Subcutaneous abdominal adipose tissue (tissue), 5 donors: ENCODE data around the gene PEPD.

Experiments used
- H3K27ac ChIP-seq: one replicate; pipeline ENCODE4 v1.7.0; 2013; ENCODE audit warnings: low read depth, mild to moderate bottlenecking, inconsistent platforms, low read length, moderate library complexity
- H3K27me3 ChIP-seq, 5 donors: one replicate each; pipeline ENCODE4 v1.7.0; 2013; ENCODE audit warnings: low read length in 5 of 5, inconsistent platforms in 1 of 5; ENCODE audit not compliant: control insufficient read depth in 5 of 5, insufficient read depth in 4 of 5
- H3K36me3 ChIP-seq, 5 donors: one replicate each; pipeline ENCODE4 v1.7.0; 2013; ENCODE audit warnings: low read length in 5 of 5; ENCODE audit not compliant: control insufficient read depth in 5 of 5, insufficient read depth in 5 of 5
- H3K4me1 ChIP-seq, 5 donors: one replicate each; pipeline ENCODE4 v1.7.0; 2013; ENCODE audit warnings: low read length in 5 of 5, mild to moderate bottlenecking in 3 of 5, moderate library complexity in 1 of 5; ENCODE audit not compliant: control insufficient read depth in 5 of 5, insufficient read depth in 5 of 5
- H3K4me3 ChIP-seq, 5 donors: one replicate each; pipeline ENCODE4 v1.7.0; 2013; ENCODE audit warnings: low read length in 5 of 5, low read depth in 1 of 5
- H3K9ac ChIP-seq, 5 donors: one replicate each; pipeline ENCODE4 v1.7.0; 2013; ENCODE audit warnings: low read length in 5 of 5, mild to moderate bottlenecking in 4 of 5, moderate library complexity in 3 of 5
- H3K9me3 ChIP-seq, 5 donors: one replicate each; pipeline ENCODE4 v1.7.0; 2013; ENCODE audit warnings: low read length in 5 of 5; ENCODE audit not compliant: control insufficient read depth in 5 of 5
- donor health status: healthy.
- donor health status: healthy.
- donor health status: healthy.
- donor health status: healthy.
- donor health status: healthy.

The PEPD gene

GRCh38 chr19:33550768-33551167 lies 29.2 kb upstream of the PEPD start:
- Histone ChIP-seq H3K4me3 (no peak overlapping the region), H3K36me3 (no peaks in the 10 kb centered on the region), H3K4me1 (no peaks in the 10 kb centered on the region), H3K9me3 (no peaks in the 10 kb centered on the region), H3K27ac (no peak overlapping the region), H3K9ac (no peak overlapping the region), H3K27me3 (peaks cover 0 to 5% (median 2%) of the 10 kb centered on the region in 5 donors)

- no peak overlapping the region for H3K9ac ChIP-seq
- peaks cover 3 to 20% (median 17%) of the 10 kb centered on the region in 5 donors for H3K27me3 ChIP-seq
- no peaks in the 10 kb centered on the region for H3K9me3 ChIP-seq
- H3K4me1 ChIP-seq = no peaks in the 10 kb centered on the region
- H3K27ac ChIP-seq = no peak overlapping the region
- H3K4me3 ChIP-seq = no peak overlapping the region
- no peaks in the 10 kb centered on the region for H3K36me3 ChIP-seq
These were observed 26.1 kb upstream of the PEPD start for GRCh38 chr19:33547676-33548075.

GRCh38 chr19:33546656-33547055 lies 25.1 kb upstream of the PEPD start:
- Histone ChIP-seq H3K27ac (no peak overlapping the region), H3K9ac (no peak overlapping the region), H3K27me3 (peaks cover 3 to 23% (median 17%) of the 10 kb centered on the region in 5 donors), H3K4me1 (no peaks in the 10 kb centered on the region), H3K9me3 (no peaks in the 10 kb centered on the region), H3K4me3 (no peak overlapping the region), H3K36me3 (no peaks in the 10 kb centered on the region)

- Histone ChIP-seq H3K27ac (no peak overlapping the region), H3K27me3 (peaks cover 3 to 35% (median 26%) of the 10 kb centered on the region in 5 donors), H3K9me3 (no peaks in the 10 kb centered on the region), H3K4me3 (no peak overlapping the region), H3K36me3 (no peaks in the 10 kb centered on the region), H3K9ac (no peak overlapping the region), H3K4me1 (no peaks in the 10 kb centered on the region)
These were observed 23.8 kb upstream of the PEPD start for GRCh38 chr19:33545217-33545981.

GRCh38 chr19:33535226-33535625 lies 13.6 kb upstream of the PEPD start:
- H3K36me3 ChIP-seq = no peaks in the 10 kb centered on the region
- no peak overlapping the region for H3K4me3 ChIP-seq
- peaks cover 11 to 19% (median 14%) of the 10 kb centered on the region in 5 donors for H3K27me3 ChIP-seq
- no peak overlapping the region for H3K27ac ChIP-seq
- H3K4me1 ChIP-seq = no peaks in the 10 kb centered on the region
- no peaks in the 10 kb centered on the region for H3K9me3 ChIP-seq
- H3K9ac ChIP-seq = no peak overlapping the region

- H3K9me3 ChIP-seq = no peaks in the 10 kb centered on the region
- H3K4me1 ChIP-seq = no peaks in the 10 kb centered on the region
- no peak overlapping the region for H3K9ac ChIP-seq
- peaks cover 16 to 25% (median 21%) of the 10 kb centered on the region in 5 donors for H3K27me3 ChIP-seq
- no peaks in the 10 kb centered on the region for H3K36me3 ChIP-seq
- H3K27ac ChIP-seq = no peak overlapping the region
- no peak overlapping the region for H3K4me3 ChIP-seq
These were observed 11.4 kb upstream of the PEPD start for GRCh38 chr19:33532859-33533460.

- no peak overlapping the region for H3K9ac ChIP-seq
- H3K27ac ChIP-seq = no peak overlapping the region
- no peaks in the 10 kb centered on the region for H3K4me1 ChIP-seq
- no peaks in the 10 kb centered on the region for H3K36me3 ChIP-seq
- H3K9me3 ChIP-seq = no peaks in the 10 kb centered on the region
- no peak overlapping the region for H3K4me3 ChIP-seq
- H3K27me3 ChIP-seq = peaks cover 19 to 30% (median 28%) of the 10 kb centered on the region in 5 donors
These were observed 9.3 kb upstream of the PEPD start for GRCh38 chr19:33530842-33531241.

- no peaks in the 10 kb centered on the region for H3K4me1 ChIP-seq
- H3K9me3 ChIP-seq = no peaks in the 10 kb centered on the region
- H3K36me3 ChIP-seq = no peaks in the 10 kb centered on the region
- H3K27ac ChIP-seq = no peak overlapping the region
- peaks cover 19 to 30% (median 26%) of the 10 kb centered on the region in 5 donors for H3K27me3 ChIP-seq
- H3K4me3 ChIP-seq = no peak overlapping the region
- no peak overlapping the region for H3K9ac ChIP-seq
These were observed 8.7 kb upstream of the PEPD start for GRCh38 chr19:33530296-33530695.

GRCh38 chr19:33529094-33529676 lies 7.6 kb upstream of the PEPD start:
- no peaks in the 10 kb centered on the region for H3K9me3 ChIP-seq
- no peak overlapping the region for H3K4me3 ChIP-seq
- no peak overlapping the region for H3K9ac ChIP-seq
- H3K4me1 ChIP-seq = no peaks in the 10 kb centered on the region
- no peaks in the 10 kb centered on the region for H3K36me3 ChIP-seq
- no peak overlapping the region for H3K27ac ChIP-seq
- H3K27me3 ChIP-seq = peaks cover 19 to 28% (median 25%) of the 10 kb centered on the region in 5 donors

- Histone ChIP-seq H3K27me3 (peaks cover 19 to 24% (median 22%) of the 10 kb centered on the region in 5 donors), H3K9me3 (no peaks in the 10 kb centered on the region), H3K4me1 (peaks cover 0 to 3% (median 0%) of the 10 kb centered on the region in 5 donors), H3K9ac (no peak overlapping the region), H3K36me3 (no peaks in the 10 kb centered on the region), H3K27ac (no peak overlapping the region), H3K4me3 (no peak overlapping the region)
These were observed 6.8 kb upstream of the PEPD start for GRCh38 chr19:33528404-33528803.
